Endodermal cell (in vitro differentiated cells): ENCODE data around the gene GM2A. TPM values are rescaled to one million over a fixed set of nuclear protein-coding genes. Genes with fewer than 3 reads are reported as not detected.

Source experiments
- DNase-seq: peaks from one replicate; pipeline ENCODE4 v3.0.0-alpha.2; 2017
- H3K27ac ChIP-seq: 2 replicates; pipeline ENCODE4 v1.5.1; 2013; ENCODE audit warnings: mild to moderate bottlenecking, low read depth, low read length, moderate library complexity
- H3K27me3 ChIP-seq: 2 replicates; pipeline ENCODE4 v1.6.1; 2013; ENCODE audit warnings: mild to moderate bottlenecking, low read length, moderate library complexity; ENCODE audit not compliant: insufficient read depth, control insufficient read depth, poor library complexity, severe bottlenecking
- H3K36me3 ChIP-seq: 2 replicates; pipeline ENCODE4 v1.7.0; 2013; ENCODE audit warnings: mild to moderate bottlenecking, low read length, moderate library complexity; ENCODE audit not compliant: control insufficient read depth, insufficient read depth
- H3K4me1 ChIP-seq: one replicate; pipeline ENCODE4 v1.7.0; 2013; ENCODE audit warnings: low read length; ENCODE audit not compliant: control insufficient read depth, insufficient read depth
- H3K4me3 ChIP-seq: 2 replicates; pipeline ENCODE4 v1.5.1; 2013; ENCODE audit warnings: mild to moderate bottlenecking, low read length, moderate library complexity
- H3K9ac ChIP-seq: 2 replicates; pipeline ENCODE4 v1.6.1; 2013; ENCODE audit warnings: mild to moderate bottlenecking, low read length, moderate library complexity; ENCODE audit not compliant: poor library complexity, severe bottlenecking; ENCODE audit errors: extremely low read depth
- H3K9me3 ChIP-seq: 2 replicates; pipeline ENCODE4 v1.6.1; 2013; ENCODE audit warnings: mild to moderate bottlenecking, low read length, moderate library complexity; ENCODE audit not compliant: control insufficient read depth
- H3K27ac Mint-ChIP-seq: 2 replicates; pipeline ENCODE4 v1.8.0; 2020; ENCODE audit warnings: mixed read lengths
- H3K27me3 Mint-ChIP-seq: 2 replicates; pipeline ENCODE4 v1.8.0; 2021; ENCODE audit warnings: mild to moderate bottlenecking, mixed read lengths; ENCODE audit not compliant: insufficient read depth
- H3K36me3 Mint-ChIP-seq: 2 replicates; pipeline ENCODE4 v1.8.0; 2020; ENCODE audit warnings: low read depth, mixed read lengths
- H3K4me1 Mint-ChIP-seq: 2 replicates; pipeline ENCODE4 v1.8.0; 2020; ENCODE audit warnings: mixed read lengths
- H3K4me3 Mint-ChIP-seq: 2 replicates; pipeline ENCODE4 v1.8.0; 2020; ENCODE audit warnings: mild to moderate bottlenecking, moderate library complexity, mixed read lengths
- H3K9me3 Mint-ChIP-seq: 2 replicates; pipeline ENCODE4 v1.8.0; 2020; ENCODE audit warnings: mild to moderate bottlenecking, mixed read lengths
- WGBS, 2 experiments: methylation state at CpG; one replicate each; pipeline versions ENCODE4 v1.1.5 to v1.1.7; 2013; ENCODE audit warnings: missing lambda C conversion rate in 2 of 2, mixed read lengths in 1 of 2; ENCODE audit not compliant: insufficient coverage in 1 of 2, insufficient read length in 1 of 2; 5-methylcytosine and 5-hydroxymethylcytosine counted together
- total RNA-seq, 2 donors: library from RNA; stranded (reverse); fragmentation: NEBNext Ultra II Directional in 1 of 2; extraction: Animal tissue kit (Norgen Biotek cat#: 25700) in 1 of 2; gene quantifications; 2 replicates in 1 of 2; 3 replicates in 1 of 2; pipeline ENCODE4 v1.2.1, GENCODE V29; 2021
- TF ChIP-seq, protein P1 (sequence below): fragments of 200-600 bp; sonication (generic); conservative IDR thresholded peaks from 2 replicates; pipeline ENCODE4 v1.5.0; 2021; ENCODE audit warnings: antibody characterized with exemption, mild to moderate bottlenecking

The GM2A gene
- total RNA-seq, 2 donors from 2014 or later = 40.7 to 55.2 TPM

DNA sequence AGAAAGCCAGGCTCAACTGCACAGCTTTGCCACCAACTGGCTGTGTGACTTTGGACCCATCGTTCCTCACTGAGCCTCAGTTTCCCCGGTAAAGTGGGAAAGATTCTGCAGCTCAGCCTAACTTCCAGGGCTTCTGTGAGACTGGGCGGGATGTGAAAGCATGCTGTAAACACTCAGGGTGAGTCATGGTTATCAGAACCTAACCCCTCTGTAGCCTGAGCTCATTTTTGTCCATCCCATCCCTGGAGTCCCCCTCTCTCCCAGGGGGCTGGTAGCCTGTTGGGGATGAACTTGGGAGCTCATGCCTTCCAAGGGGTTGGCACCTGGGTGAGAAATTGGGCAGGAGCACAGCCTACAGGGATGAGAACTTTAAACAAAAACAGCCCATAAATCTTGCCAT, 31.4 kb upstream of the GM2A start:
- Mint-ChIP-seq H3K36me3 (no peaks in the 10 kb centered on the region), H3K4me3 (no peak overlapping the region), H3K9me3 (no peaks in the 10 kb centered on the region), H3K27me3 (peaks cover 23% of the 10 kb centered on the region), H3K27ac (no peak overlapping the region), H3K4me1 (peaks cover 4% of the 10 kb centered on the region)
- TF ChIP-seq, protein P1, sequence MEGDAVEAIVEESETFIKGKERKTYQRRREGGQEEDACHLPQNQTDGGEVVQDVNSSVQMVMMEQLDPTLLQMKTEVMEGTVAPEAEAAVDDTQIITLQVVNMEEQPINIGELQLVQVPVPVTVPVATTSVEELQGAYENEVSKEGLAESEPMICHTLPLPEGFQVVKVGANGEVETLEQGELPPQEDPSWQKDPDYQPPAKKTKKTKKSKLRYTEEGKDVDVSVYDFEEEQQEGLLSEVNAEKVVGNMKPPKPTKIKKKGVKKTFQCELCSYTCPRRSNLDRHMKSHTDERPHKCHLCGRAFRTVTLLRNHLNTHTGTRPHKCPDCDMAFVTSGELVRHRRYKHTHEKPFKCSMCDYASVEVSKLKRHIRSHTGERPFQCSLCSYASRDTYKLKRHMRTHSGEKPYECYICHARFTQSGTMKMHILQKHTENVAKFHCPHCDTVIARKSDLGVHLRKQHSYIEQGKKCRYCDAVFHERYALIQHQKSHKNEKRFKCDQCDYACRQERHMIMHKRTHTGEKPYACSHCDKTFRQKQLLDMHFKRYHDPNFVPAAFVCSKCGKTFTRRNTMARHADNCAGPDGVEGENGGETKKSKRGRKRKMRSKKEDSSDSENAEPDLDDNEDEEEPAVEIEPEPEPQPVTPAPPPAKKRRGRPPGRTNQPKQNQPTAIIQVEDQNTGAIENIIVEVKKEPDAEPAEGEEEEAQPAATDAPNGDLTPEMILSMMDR = no peak
- H3K36me3 ChIP-seq = no peaks in the 10 kb centered on the region
- no peak overlapping the region for H3K9ac ChIP-seq
- no peak overlapping the region for H3K27ac ChIP-seq
- 94 to 97% methylated on average over 3 of the region's 3 CpGs for WGBS, 2 experiments
- H3K9me3 ChIP-seq = no peaks in the 10 kb centered on the region
- no peaks in the 10 kb centered on the region for H3K4me1 ChIP-seq
- H3K27me3 ChIP-seq = peaks cover 21% of the 10 kb centered on the region
- DNase-seq = no peak
- no peak overlapping the region for H3K4me3 ChIP-seq

DNA sequence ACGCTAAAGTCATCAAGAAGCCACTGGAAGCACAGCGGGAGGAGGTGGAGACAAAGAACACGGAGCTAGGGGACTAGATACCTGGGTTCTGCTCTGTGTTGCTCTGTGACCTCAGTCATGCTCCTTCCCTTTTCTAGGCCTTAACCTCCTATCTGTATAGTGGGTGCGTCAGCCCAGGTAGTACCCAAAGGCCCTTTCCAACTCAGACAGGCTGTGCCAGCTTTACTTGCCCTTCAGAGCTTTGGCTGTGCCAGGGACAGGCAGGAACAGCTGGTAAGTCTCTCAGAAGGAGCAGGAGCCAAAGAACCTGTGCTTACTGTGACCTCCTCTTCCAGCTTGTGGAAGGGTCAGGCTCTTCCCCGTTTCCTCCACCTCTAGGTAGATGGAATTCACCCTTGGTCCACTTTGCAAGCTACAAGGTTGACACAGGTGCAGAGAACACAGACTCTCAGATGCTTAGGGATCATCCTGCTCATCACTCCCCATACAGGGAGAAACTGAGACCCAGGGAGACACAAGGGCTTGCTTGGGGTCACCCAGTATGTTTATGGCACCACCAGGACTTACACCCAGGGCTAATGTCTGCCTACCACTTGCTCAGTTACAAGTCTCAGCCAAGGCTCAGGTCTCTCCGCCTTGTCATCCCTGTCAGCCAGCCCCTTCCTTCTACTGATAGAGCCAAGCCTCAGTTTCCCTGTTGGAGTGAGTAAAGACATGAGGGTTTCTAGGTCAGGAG, 30.8 kb upstream of the GM2A start:
- Mint-ChIP-seq H3K27ac (no peak overlapping the region), H3K27me3 (peaks cover 23% of the 10 kb centered on the region), H3K9me3 (no peaks in the 10 kb centered on the region), H3K36me3 (no peaks in the 10 kb centered on the region), H3K4me1 (peaks cover 4% of the 10 kb centered on the region), H3K4me3 (peak overlapping the region; percentile 70)
- DNase-seq = no peak
- Histone ChIP-seq H3K27ac (no peak overlapping the region), H3K4me1 (no peaks in the 10 kb centered on the region), H3K4me3 (no peak overlapping the region), H3K9ac (no peak overlapping the region), H3K9me3 (no peaks in the 10 kb centered on the region), H3K27me3 (peaks cover 21% of the 10 kb centered on the region), H3K36me3 (no peaks in the 10 kb centered on the region)
- TF ChIP-seq, protein P1 = no peak
- 93 to 94% methylated on average over 4 to 6 of the region's 6 CpGs for WGBS, 2 experiments

DNA sequence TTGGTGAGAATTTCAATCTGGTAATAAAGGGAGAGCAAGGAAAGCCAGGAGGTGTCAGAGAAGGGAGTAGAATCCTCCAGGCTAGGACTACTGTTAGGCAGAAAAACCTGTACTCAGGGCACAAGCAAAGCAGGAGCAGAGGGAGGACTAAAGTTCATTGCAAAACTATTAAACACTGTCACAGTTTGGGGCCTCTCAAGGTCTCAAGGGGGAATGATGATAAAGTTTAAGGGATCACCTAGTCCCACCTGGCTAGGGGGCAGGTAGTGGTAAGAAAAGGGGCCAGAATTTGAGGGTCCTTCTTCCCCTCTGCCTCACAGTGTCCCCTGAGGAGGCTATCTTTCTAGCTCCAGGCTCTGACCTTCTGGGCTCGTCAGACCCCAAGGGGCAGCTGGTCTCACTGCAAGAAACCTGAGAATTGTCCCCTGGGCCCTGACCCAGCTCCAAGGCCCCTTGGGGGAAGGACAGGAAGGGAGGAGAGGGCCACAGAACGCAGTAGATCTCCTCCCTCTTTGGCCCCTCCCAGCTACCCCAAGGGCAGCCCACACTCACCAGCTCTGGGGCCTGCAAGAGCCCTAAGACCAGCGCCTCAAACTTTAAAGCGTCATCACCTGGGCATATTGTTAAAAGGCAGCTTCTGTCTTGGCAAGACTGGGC, 30.1 kb upstream of the GM2A start:
- 47% methylated on average over 4 of the region's 4 CpGs; no CpG with 5 or more reads in 1 of the 2 experiments for WGBS, 2 experiments
- peak; percentile 66 for DNase-seq
- no peaks in the 10 kb centered on the region for H3K36me3 Mint-ChIP-seq
- no peak overlapping the region for H3K27ac ChIP-seq
- no peaks in the 10 kb centered on the region for H3K4me1 ChIP-seq
- H3K36me3 ChIP-seq = no peaks in the 10 kb centered on the region
- peak overlapping the region; percentile 85 for H3K4me3 ChIP-seq
- peaks cover 21% of the 10 kb centered on the region for H3K27me3 ChIP-seq
- H3K27me3 Mint-ChIP-seq = peaks cover 25% of the 10 kb centered on the region
- H3K9me3 ChIP-seq = no peaks in the 10 kb centered on the region
- no peak overlapping the region for H3K9ac ChIP-seq
- no peaks in the 10 kb centered on the region for H3K9me3 Mint-ChIP-seq
- H3K4me1 Mint-ChIP-seq = peaks cover 4% of the 10 kb centered on the region
- peak overlapping the region; percentile 70 for H3K4me3 Mint-ChIP-seq
- H3K27ac Mint-ChIP-seq = no peak overlapping the region
- TF ChIP-seq, protein P1 = no peak
